ENCODE data around the gene NUDT17. TPM values are rescaled to one million over a fixed set of nuclear protein-coding genes. Genes with fewer than 3 reads are reported as not detected.

NUDT17 gene
- total and polyA plus RNA-seq, 2 experiments from 2014 or later: 2.8 to 4.3 TPM

DNA sequence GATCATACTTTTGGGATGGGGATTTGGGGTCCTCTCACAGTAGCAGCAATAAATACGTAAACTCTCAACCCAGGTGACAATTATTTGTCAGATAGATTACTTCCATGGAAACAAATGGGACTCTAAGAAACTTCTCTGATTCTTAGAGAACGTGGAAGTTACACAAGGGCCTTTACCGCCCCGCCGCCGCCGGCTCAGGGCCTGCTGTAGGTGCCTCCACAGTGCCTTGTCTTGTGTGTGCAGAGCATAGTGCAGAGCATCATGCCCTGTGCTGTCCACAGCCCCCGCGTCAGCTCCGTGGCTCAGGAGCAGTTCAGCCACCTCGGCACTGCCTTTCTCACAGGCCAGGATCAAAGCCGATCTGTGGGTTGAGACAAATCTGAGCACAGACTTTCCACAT, 29.2 kb downstream of the NUDT17 start:
- no peak overlapping the region for H3K4me3 Mint-ChIP-seq
- TF ChIP-seq STAT1 (IDR thresholded peaks at IDR 0.05; ENCODE audit: unreplicated experiment): no peak
- TF ChIP-seq, protein P1, sequence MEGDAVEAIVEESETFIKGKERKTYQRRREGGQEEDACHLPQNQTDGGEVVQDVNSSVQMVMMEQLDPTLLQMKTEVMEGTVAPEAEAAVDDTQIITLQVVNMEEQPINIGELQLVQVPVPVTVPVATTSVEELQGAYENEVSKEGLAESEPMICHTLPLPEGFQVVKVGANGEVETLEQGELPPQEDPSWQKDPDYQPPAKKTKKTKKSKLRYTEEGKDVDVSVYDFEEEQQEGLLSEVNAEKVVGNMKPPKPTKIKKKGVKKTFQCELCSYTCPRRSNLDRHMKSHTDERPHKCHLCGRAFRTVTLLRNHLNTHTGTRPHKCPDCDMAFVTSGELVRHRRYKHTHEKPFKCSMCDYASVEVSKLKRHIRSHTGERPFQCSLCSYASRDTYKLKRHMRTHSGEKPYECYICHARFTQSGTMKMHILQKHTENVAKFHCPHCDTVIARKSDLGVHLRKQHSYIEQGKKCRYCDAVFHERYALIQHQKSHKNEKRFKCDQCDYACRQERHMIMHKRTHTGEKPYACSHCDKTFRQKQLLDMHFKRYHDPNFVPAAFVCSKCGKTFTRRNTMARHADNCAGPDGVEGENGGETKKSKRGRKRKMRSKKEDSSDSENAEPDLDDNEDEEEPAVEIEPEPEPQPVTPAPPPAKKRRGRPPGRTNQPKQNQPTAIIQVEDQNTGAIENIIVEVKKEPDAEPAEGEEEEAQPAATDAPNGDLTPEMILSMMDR (conservative IDR thresholded peaks at IDR 0.05; ENCODE audit: low read depth in 2 of 2): no peak
- TF ChIP-seq NANOG (IDR thresholded peaks at IDR 0.05; ENCODE audit: borderline replicate concordance): no peak

DNA sequence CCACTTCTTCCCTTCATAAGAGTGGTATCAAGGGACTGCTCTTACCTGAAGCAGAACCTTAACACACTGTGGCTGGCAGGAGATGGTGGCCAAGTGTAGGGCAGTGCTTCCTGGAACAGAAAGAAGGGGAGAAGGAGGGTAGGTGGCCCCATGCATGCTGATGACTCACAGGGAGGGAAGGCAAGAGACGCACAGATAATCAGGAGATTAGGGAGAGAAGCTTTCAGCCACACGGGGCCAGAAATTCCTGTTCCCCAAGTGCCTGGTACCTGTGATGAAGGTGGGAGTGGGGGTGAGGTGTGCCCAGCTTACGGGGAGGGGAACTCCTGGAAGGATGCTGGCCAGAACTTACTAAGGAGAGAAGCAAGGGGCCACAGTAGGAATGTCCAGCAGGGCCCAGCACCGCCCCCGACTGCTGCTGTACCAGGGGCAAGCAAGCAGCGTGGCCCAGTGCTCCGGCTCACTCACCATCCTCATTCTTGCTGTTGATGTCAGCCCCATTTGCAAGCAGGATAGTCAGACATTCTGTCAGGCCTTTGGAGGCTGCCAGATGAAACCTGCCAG, 32.6 kb downstream of the NUDT17 start:
- H3K36me3 ChIP-seq (ENCODE audit: insufficient read depth): no peaks in the 10 kb centered on the region
- no peak for ATAC-seq
- DNase-seq (ENCODE audit: low spot score): no peak
- Mint-ChIP-seq H3K36me3 (ENCODE audit: low read depth) (no peaks in the 10 kb centered on the region), H3K27me3 (ENCODE audit: insufficient read depth, low read depth, poor library complexity) (peaks cover 14% of the 10 kb centered on the region), H3K4me1 (peaks cover 22% of the 10 kb centered on the region), H3K27ac (no peak overlapping the region), H3K9me3 (0 out of 3 replicates have a peak, but pooled peaks cover under 1% of the 10 kb centered on the region), H3K4me3 (no peak overlapping the region)
- no peak overlapping the region for H3K4me3 ChIP-seq
- TF ChIP-seq POLR2AphosphoS5 (IDR thresholded peaks at IDR 0.05; ENCODE audit: low read depth) (no peak), EZH2phosphoT487 (IDR thresholded peaks at IDR 0.05; ENCODE audit: unreplicated experiment) (no peak), JUNB (IDR thresholded peaks at IDR 0.05; ENCODE audit: unreplicated experiment) (no peak), EZH2 (IDR thresholded peaks at IDR 0.05; ENCODE audit: low read depth, unreplicated experiment) (no peak)
- no peak overlapping the region for H2AFZ ChIP-seq
- H3F3A ChIP-seq (replicated peaks; ENCODE audit: low read depth): 0 out of 2 replicates have a peak, but pooled peaks cover 2% of the 10 kb centered on the region
- H3K4me2 ChIP-seq: no peak overlapping the region
- no peaks in the 10 kb centered on the region for H3K79me2 ChIP-seq (replicated peaks; ENCODE audit: insufficient read depth)
- no peaks in the 10 kb centered on the region for H4K20me1 ChIP-seq (replicated peaks; ENCODE audit: insufficient read depth)
- no peak overlapping the region for H3K27ac ChIP-seq (ENCODE audit: low read depth)
- H3K4me1 ChIP-seq (ENCODE audit: insufficient read depth): peaks cover 12% of the 10 kb centered on the region
- H3K9me2 ChIP-seq (ENCODE audit: insufficient read depth): no peaks in the 10 kb centered on the region
- H3K27me3 ChIP-seq (ENCODE audit: insufficient read depth): peaks cover 15% of the 10 kb centered on the region

More for the DNA sequence above, 29.2 kb downstream of the NUDT17 start:
- Histone ChIP-seq H3K36me3 (ENCODE audit: insufficient read depth) (no peaks in the 10 kb centered on the region), H3K9me2 (ENCODE audit: insufficient read depth) (no peaks in the 10 kb centered on the region), H3F3A (replicated peaks; ENCODE audit: low read depth) (0 out of 2 replicates have a peak, but pooled peaks cover 9% of the 10 kb centered on the region), H4K20me1 (replicated peaks; ENCODE audit: insufficient read depth) (no peaks in the 10 kb centered on the region), H3K79me2 (replicated peaks; ENCODE audit: insufficient read depth) (no peaks in the 10 kb centered on the region), H3K4me3 (no peak overlapping the region), H3K27ac (ENCODE audit: low read depth) (no peak overlapping the region), H3K4me1 (ENCODE audit: insufficient read depth) (peaks cover 9% of the 10 kb centered on the region), H2AFZ (no peak overlapping the region), H3K4me2 (no peak overlapping the region), H3K27me3 (ENCODE audit: insufficient read depth) (peaks cover 33% of the 10 kb centered on the region)
- Mint-ChIP-seq H3K36me3 (ENCODE audit: low read depth) (no peaks in the 10 kb centered on the region), H3K9me3 (0 out of 3 replicates have a peak, but pooled peaks cover 4% of the 10 kb centered on the region), H3K4me1 (peaks cover 33% of the 10 kb centered on the region), H3K27ac (no peak overlapping the region), H3K27me3 (ENCODE audit: insufficient read depth, low read depth, poor library complexity) (peaks cover 29% of the 10 kb centered on the region)
- no peak for ATAC-seq
- no peak for DNase-seq (ENCODE audit: low spot score)

DNA sequence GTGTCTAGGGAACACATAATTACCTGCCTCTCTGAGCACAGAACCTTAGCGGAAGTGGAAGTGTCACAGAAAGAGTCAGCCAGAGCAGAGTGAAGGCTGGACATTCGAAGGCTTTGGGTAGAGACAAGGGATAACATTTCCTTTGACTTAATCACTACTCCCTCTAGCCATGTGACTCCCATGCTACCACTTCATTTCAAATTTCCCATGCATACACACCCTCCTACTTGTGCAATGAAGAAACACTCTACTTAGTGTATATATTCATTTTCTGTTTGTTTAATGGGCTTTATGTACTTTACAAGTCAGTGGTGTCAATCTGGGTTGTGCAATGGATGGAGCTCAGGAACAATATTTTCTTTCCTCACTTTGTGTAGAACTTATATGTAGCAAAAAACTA, 33.3 kb downstream of the NUDT17 start:
- Histone ChIP-seq H3K27me3 (ENCODE audit: insufficient read depth) (peaks cover 12% of the 10 kb centered on the region), H3K9me2 (ENCODE audit: insufficient read depth) (no peaks in the 10 kb centered on the region), H2AFZ (no peak overlapping the region), H3K4me1 (ENCODE audit: insufficient read depth) (peaks cover 12% of the 10 kb centered on the region), H3K79me2 (replicated peaks; ENCODE audit: insufficient read depth) (no peaks in the 10 kb centered on the region), H3K4me2 (no peak overlapping the region), H3K36me3 (ENCODE audit: insufficient read depth) (no peaks in the 10 kb centered on the region), H4K20me1 (replicated peaks; ENCODE audit: insufficient read depth) (no peaks in the 10 kb centered on the region), H3K27ac (ENCODE audit: low read depth) (no peak overlapping the region), H3K4me3 (no peak overlapping the region), H3F3A (replicated peaks; ENCODE audit: low read depth) (0 out of 2 replicates have a peak, but pooled peaks cover 2% of the 10 kb centered on the region)
- H3K27ac Mint-ChIP-seq: no peak overlapping the region
- H3K36me3 Mint-ChIP-seq (ENCODE audit: low read depth): no peaks in the 10 kb centered on the region
- peaks cover 7% of the 10 kb centered on the region for H3K27me3 Mint-ChIP-seq (ENCODE audit: insufficient read depth, low read depth, poor library complexity)
- no peak for ATAC-seq
- H3K9me3 Mint-ChIP-seq: no peaks in the 10 kb centered on the region
- DNase-seq (ENCODE audit: low spot score): no peak
- peaks cover 20% of the 10 kb centered on the region for H3K4me1 Mint-ChIP-seq
- no peak overlapping the region for H3K4me3 Mint-ChIP-seq
- no peak for TF ChIP-seq POLR2AphosphoS5 (IDR thresholded peaks at IDR 0.05; ENCODE audit: low read depth)
- no peak for TF ChIP-seq JUNB (IDR thresholded peaks at IDR 0.05; ENCODE audit: unreplicated experiment)
- TF ChIP-seq ZNF114 (CRISPR knock-in tag; IDR thresholded peaks at IDR 0.05): no peak
- TF ChIP-seq, protein P2, sequence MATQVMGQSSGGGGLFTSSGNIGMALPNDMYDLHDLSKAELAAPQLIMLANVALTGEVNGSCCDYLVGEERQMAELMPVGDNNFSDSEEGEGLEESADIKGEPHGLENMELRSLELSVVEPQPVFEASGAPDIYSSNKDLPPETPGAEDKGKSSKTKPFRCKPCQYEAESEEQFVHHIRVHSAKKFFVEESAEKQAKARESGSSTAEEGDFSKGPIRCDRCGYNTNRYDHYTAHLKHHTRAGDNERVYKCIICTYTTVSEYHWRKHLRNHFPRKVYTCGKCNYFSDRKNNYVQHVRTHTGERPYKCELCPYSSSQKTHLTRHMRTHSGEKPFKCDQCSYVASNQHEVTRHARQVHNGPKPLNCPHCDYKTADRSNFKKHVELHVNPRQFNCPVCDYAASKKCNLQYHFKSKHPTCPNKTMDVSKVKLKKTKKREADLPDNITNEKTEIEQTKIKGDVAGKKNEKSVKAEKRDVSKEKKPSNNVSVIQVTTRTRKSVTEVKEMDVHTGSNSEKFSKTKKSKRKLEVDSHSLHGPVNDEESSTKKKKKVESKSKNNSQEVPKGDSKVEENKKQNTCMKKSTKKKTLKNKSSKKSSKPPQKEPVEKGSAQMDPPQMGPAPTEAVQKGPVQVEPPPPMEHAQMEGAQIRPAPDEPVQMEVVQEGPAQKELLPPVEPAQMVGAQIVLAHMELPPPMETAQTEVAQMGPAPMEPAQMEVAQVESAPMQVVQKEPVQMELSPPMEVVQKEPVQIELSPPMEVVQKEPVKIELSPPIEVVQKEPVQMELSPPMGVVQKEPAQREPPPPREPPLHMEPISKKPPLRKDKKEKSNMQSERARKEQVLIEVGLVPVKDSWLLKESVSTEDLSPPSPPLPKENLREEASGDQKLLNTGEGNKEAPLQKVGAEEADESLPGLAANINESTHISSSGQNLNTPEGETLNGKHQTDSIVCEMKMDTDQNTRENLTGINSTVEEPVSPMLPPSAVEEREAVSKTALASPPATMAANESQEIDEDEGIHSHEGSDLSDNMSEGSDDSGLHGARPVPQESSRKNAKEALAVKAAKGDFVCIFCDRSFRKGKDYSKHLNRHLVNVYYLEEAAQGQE (IDR thresholded peaks at IDR 0.05; ENCODE audit: unreplicated experiment): no peak

All from GM23338 (cell line).